Activated naive CD8-positive, alpha-beta T cell (primary cell): ENCODE measurements around the gene MIEF2.

Experiments used
- H3K27ac Mint-ChIP-seq: one replicate; pipeline ENCODE4 v1.8.0; 2021; ENCODE audit warnings: mixed read lengths
- H3K27me3 Mint-ChIP-seq: one replicate; pipeline ENCODE4 v1.8.0; 2021; ENCODE audit warnings: mixed read lengths
- H3K36me3 Mint-ChIP-seq: one replicate; pipeline ENCODE4 v1.8.0; 2021; ENCODE audit warnings: mixed read lengths
- H3K4me1 Mint-ChIP-seq: one replicate; pipeline ENCODE4 v1.8.0; 2021; ENCODE audit warnings: low read depth, mixed read lengths
- H3K4me3 Mint-ChIP-seq: one replicate; pipeline ENCODE4 v1.8.0; 2021; ENCODE audit warnings: mild to moderate bottlenecking, mixed read lengths
- H3K9me3 Mint-ChIP-seq: one replicate; pipeline ENCODE4 v1.8.0; 2021; ENCODE audit warnings: low read depth, mixed read lengths

Gene MIEF2

DNA sequence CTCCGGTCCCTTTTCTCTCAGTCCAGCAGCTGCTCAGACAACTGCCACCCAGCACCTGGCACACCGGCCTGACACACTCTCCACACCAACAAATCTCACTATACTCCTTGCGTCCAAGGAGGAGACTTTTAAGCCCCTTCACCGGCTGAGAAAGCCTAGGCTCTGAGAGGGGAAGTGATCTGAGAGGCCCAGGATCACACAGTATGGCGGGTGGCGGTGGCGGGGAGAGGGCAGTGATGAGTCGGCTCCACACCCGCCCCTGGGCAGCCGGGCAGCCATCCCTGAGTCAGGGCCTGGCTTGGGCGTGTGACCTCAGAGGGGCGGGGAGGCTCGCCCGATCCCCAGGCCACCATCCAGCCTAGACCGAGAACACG is 2.5 kb upstream of the MIEF2 start:
- Mint-ChIP-seq H3K36me3 (no peaks in the 10 kb centered on the region), H3K27me3 (no peaks in the 10 kb centered on the region), H3K9me3 (no peaks in the 10 kb centered on the region), H3K4me3 (peak overlapping the region; percentile 98), H3K27ac (peak overlapping the region; percentile 93), H3K4me1 (peaks cover 38% of the 10 kb centered on the region)

DNA sequence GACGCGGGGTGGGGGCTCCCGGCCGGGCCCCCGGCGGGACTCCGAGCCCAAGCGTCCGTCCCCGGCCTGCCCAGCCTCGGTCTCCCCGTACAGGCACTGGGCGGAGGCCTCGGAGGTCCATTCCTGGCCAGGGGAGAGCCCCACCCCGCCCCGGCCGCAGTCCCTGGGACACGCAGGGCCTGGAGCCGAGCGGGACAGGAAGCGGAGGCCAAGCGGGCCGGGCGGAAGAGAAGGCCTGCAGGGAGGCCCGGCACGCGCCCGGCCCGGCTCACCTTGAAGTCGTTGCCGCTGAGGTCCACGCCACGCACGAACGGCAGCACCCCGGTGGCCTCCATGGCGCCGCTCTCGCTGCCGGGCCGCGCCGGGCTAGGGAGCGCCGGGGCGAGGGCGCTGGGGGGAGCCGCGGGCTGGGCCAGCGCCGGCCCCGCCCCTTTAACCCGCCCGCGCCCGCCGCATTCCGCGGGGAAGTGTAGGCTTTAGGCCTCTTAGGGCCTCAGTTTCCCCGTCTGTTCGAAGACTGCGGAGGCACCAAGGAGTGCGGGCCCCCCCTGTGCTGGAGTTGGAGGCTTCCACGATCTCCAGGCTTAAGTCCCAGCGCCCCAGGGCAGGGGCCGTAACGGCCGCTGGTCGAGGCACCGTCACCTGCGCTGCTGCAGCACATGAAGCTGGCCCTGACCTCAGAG is 2.0 kb upstream of the MIEF2 start, which contains the start of gene FLII:
Gene FLII, minus strand, starts transcription at position 383 of the 683 bp plus-strand sequence. Its CDS starts 48 bp downstream, at position 335.
- Mint-ChIP-seq H3K27me3 (no peaks in the 10 kb centered on the region), H3K4me3 (peak within 1 kb of the TSS; percentile 98), H3K9me3 (no peaks in the 10 kb centered on the region), H3K27ac (peak within 1 kb of the TSS; percentile 93), H3K4me1 (peaks cover 41% of the 10 kb centered on the region), H3K36me3 (no peaks in the 10 kb centered on the region)

DNA sequence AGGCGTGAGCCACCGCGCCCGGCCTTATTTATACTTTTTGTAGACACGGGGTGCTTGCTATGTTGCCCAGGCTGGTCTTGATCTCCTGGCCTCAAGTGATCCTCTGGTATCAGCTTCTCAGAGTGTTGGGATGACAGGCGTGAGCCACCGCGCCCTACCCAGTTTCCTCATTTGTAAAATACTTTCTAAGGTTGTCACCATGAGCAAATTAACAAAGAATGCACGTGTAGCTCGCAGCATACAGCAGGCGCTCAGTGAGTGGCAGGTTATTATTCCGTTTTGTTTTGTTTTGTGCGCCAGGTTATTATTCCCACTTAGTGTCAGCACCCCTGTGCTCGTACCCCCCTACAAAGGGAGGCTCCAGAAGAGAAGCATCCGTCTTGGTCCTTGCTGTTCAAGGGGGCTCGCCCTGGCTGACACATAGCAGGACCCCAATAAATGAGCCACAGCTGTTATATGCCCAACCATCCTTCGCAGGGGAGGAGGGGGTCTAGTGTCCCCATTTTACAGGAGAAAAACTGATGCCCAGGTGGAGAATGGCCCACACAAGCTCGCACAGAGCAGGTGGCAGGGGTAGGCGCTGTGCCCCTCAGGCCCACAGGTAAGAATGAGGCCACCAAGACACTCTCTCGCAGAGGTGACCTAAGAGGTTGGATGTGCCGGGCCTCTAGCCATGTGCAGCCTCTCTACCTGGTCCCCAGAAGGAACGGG is 686 bp upstream of the MIEF2 start:
- peak overlapping the region; percentile 79 for H3K4me3 Mint-ChIP-seq
- H3K27ac Mint-ChIP-seq: peak overlapping the region; percentile 73
- H3K36me3 Mint-ChIP-seq: no peaks in the 10 kb centered on the region
- peaks cover 41% of the 10 kb centered on the region for H3K4me1 Mint-ChIP-seq
- H3K27me3 Mint-ChIP-seq: no peaks in the 10 kb centered on the region
- H3K9me3 Mint-ChIP-seq: no peaks in the 10 kb centered on the region

GRCh38 chr17:18261146-18261515 is 669 bp downstream of the MIEF2 start:
- H3K27ac Mint-ChIP-seq: peak overlapping the region; percentile 61
- H3K9me3 Mint-ChIP-seq: no peaks in the 10 kb centered on the region
- H3K36me3 Mint-ChIP-seq: no peaks in the 10 kb centered on the region
- H3K4me3 Mint-ChIP-seq: peak overlapping the region; percentile 79
- peaks cover 35% of the 10 kb centered on the region for H3K4me1 Mint-ChIP-seq
- H3K27me3 Mint-ChIP-seq: no peaks in the 10 kb centered on the region

GRCh38 chr17:18261659-18262058 is 1.2 kb downstream of the MIEF2 start:
- no peaks in the 10 kb centered on the region for H3K9me3 Mint-ChIP-seq
- H3K27ac Mint-ChIP-seq: peak overlapping the region; percentile 61
- peak overlapping the region; percentile 79 for H3K4me3 Mint-ChIP-seq
- no peaks in the 10 kb centered on the region for H3K36me3 Mint-ChIP-seq
- H3K4me1 Mint-ChIP-seq: peaks cover 31% of the 10 kb centered on the region
- H3K27me3 Mint-ChIP-seq: no peaks in the 10 kb centered on the region

DNA sequence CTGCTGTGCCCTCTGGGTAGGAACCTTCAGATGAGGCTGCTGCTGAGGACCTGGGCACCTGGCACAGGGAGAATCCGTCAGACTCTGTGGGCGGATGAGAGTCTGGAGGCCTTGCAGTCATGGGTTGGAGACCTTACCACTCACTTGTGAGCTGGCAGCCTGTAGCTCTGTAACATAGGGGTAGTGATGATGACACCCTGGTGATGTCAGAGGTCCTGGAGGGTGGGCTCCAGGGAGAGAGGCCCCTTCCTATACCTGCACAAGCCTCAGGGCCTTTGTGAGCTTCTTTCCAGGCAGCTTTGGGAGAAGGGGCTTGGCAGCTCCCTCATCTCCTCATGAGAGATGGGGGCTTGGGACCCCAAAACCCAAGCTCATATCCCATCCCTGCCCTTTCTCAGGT is 1.6 kb downstream of the MIEF2 start:
- peak overlapping the region; percentile 79 for H3K4me3 Mint-ChIP-seq
- H3K4me1 Mint-ChIP-seq: peaks cover 27% of the 10 kb centered on the region
- no peaks in the 10 kb centered on the region for H3K9me3 Mint-ChIP-seq
- no peaks in the 10 kb centered on the region for H3K36me3 Mint-ChIP-seq
- no peak overlapping the region for H3K27ac Mint-ChIP-seq
- no peaks in the 10 kb centered on the region for H3K27me3 Mint-ChIP-seq

- Mint-ChIP-seq H3K4me3 (no peak overlapping the region), H3K27me3 (no peaks in the 10 kb centered on the region), H3K4me1 (peaks cover 23% of the 10 kb centered on the region), H3K9me3 (no peaks in the 10 kb centered on the region), H3K27ac (no peak overlapping the region), H3K36me3 (no peaks in the 10 kb centered on the region)
Observed at GRCh38 chr17:18262641-18263040, 2.2 kb downstream of the MIEF2 start.

DNA sequence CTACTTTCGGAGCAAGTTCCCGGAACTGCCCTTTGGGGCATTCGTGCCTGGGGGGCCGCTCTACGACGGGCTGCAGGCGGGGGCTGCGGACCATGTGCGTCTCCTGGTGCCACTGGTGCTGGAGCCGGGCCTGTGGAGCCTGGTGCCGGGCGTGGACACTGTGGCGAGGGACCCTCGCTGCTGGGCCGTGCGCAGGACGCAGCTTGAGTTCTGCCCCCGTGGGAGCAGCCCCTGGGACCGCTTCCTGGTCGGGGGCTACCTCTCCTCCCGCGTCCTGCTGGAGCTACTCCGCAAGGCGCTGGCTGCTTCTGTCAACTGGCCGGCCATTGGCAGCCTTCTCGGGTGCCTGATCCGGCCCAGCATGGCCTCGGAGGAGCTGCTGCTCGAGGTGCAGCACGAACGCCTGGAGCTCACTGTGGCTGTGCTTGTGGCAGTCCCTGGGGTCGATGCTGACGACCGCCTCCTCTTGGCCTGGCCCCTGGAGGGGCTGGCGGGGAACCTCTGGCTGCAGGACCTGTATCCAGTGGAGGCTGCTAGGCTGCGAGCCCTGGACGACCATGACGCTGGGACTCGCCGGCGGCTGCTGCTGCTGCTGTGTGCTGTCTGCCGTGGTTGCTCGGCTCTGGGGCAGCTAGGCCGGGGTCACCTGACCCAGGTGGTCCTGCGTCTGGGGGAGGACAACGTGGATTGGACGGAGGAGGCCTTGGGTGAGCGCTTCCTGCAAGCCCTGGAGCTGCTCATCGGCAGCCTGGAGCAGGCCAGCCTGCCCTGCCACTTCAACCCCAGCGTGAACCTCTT is 3.6 kb downstream of the MIEF2 start:
- H3K27ac Mint-ChIP-seq: no peak overlapping the region
- no peaks in the 10 kb centered on the region for H3K36me3 Mint-ChIP-seq

DNA sequence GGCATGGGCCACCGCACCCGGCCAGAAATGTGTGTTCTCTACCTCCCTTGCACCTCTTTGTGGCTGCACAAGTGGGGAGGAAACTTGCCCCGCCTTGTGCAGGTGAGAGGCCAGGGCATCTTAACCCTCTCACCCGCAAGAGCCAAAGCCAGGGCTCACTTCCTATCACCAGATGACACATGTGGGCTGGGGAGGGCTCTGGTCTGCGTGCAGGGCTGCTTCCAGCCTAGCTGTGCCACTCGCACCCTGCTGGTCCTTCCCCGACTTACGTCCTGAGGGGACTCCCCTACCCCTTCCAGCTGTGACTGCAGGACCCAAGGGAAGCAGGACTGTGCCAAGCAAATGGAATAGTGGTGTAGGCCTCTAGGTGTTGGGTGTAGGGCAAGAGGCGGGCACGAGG is 6.9 kb downstream of the MIEF2 start:
- no peaks in the 10 kb centered on the region for H3K36me3 Mint-ChIP-seq
- H3K4me3 Mint-ChIP-seq: no peak overlapping the region
- H3K4me1 Mint-ChIP-seq: peaks cover 5% of the 10 kb centered on the region
- H3K27ac Mint-ChIP-seq: no peak overlapping the region
- H3K9me3 Mint-ChIP-seq: no peaks in the 10 kb centered on the region
- H3K27me3 Mint-ChIP-seq: no peaks in the 10 kb centered on the region

More for the DNA sequence above, 3.6 kb downstream of the MIEF2 start:
- Mint-ChIP-seq H3K9me3 (no peaks in the 10 kb centered on the region), H3K27me3 (no peaks in the 10 kb centered on the region), H3K4me3 (no peak overlapping the region), H3K4me1 (peaks cover 20% of the 10 kb centered on the region)

DNA sequence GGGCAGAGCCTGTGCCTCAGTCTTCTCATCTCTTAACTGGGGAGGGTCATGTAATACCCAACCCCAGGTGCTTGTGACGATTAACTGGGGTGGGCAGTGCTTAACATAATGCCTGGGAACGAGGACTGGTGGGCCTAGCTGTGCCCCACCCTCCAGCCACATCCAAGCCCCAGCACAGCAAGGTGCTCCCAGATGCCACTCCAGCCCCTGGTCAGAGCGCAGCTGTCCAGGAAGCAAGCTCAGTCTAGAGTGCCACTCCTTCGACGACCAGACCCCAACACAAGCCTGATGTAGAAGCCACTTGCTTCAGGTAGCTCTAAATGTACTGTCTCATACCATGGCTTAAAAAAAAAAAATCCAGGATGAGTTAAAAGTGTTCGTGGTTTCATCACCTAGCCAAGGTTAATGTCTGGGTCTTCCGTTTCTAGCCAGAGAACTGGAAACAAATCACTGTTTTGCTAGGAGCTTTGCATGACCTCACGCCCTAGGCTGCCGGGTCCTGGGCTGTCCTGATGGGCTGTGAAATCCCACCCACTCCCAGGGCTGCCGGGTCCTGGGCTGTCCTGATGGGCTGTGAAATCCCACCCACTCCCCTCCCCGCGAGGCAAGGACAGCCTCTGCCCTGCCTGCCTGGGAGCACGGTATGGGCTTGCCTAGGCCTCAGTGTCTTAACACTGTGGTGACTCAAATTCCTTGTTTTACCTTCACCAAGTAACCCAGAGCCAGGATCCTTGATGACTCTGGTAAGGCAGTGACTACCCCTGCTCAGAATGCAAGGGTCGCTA is 7.7 kb downstream of the MIEF2 start:
- H3K27me3 Mint-ChIP-seq: no peaks in the 10 kb centered on the region
- H3K27ac Mint-ChIP-seq: no peak overlapping the region
- peaks cover 2% of the 10 kb centered on the region for H3K4me1 Mint-ChIP-seq
- no peaks in the 10 kb centered on the region for H3K9me3 Mint-ChIP-seq
- no peaks in the 10 kb centered on the region for H3K36me3 Mint-ChIP-seq
- no peak overlapping the region for H3K4me3 Mint-ChIP-seq

DNA sequence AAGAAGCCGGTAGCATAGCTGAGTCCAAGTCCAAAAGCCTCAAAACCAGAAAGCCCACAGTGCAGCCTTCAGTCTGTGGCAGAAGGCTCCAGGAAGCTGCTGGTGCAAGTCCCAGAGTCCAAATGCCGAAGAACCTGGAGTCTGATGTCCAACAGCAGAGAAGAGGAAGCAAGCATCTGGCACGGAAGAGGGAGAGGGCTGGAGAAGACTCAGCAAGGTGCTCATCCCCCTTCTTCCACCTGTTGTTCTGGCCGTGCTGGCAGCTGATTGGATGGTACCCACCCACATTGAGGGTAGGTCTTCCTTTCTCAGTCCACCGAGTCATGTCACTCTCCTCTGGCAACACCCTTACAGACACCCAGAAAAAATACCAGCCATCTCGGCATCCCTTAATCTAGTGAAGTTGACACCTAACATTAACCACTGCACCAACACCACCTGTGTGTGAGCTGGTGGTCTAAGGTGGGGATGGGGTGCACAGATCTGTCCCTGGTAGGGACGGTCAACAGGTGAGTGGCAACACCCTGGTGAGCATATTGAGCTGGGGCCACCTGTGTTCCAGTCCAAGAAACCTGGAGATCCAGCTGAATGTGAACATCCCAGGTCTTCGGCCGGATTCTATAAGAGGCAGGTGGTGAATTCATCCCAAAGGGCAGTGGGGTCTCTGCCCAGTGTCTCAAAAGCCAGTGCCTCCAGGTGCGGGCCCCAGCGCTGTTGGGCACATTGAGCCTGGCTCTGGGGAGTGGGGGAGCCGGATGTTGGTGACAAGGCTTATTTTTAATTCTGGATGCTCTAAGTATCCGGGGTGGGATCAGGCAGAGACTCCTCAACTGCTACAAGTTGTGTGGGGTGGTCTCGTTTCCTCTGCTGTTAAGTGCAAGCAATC is 9.8 kb downstream of the MIEF2 start:
- H3K27ac Mint-ChIP-seq: no peak overlapping the region

DNA sequence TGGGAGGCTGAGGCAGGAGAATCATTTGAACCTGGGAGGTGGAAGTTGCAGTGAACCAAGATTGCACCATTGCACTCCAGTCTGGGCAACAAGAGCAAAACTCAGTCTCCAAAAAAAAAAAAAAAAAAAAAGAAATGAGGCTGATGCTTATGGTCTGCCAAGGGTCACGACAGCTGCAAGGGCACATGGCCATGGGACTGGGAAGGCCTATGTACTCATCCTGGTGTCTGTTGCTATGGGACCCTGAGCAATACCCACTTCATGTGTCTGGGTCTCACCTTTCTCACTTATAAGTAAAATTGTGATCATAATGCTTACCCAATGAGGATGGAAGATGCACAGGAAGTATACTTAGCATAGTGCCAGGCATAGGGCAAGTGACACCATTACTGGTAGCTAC is 16.6 kb downstream of the MIEF2 start:
- H3K27me3 Mint-ChIP-seq: no peaks in the 10 kb centered on the region

More for the DNA sequence above, 9.8 kb downstream of the MIEF2 start:
- Mint-ChIP-seq H3K4me3 (no peak overlapping the region), H3K9me3 (no peaks in the 10 kb centered on the region), H3K4me1 (no peaks in the 10 kb centered on the region), H3K27me3 (no peaks in the 10 kb centered on the region), H3K36me3 (no peaks in the 10 kb centered on the region)

DNA sequence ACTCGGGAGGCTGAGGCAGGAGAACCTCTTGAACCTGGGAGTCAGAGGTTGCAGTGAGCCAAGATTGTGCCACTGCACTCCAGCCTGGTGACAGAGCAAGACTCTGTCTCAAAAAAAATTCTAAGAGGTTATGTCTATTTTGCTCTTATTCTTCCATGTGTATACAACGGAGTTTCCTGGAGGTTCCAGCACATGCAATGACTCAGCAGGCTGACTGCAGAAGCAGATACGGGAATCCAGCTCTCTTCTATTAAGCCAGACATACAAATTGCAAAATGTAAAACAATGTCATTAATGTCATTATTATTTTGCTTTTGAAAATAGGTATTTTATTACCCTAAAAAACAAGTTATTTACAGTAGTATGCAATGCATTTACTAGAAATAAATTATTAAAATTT is 18.4 kb downstream of the MIEF2 start:
- peaks cover 3% of the 10 kb centered on the region for H3K36me3 Mint-ChIP-seq
- H3K27ac Mint-ChIP-seq: no peak overlapping the region
- H3K9me3 Mint-ChIP-seq: no peaks in the 10 kb centered on the region
- H3K4me3 Mint-ChIP-seq: no peak overlapping the region
- H3K27me3 Mint-ChIP-seq: no peaks in the 10 kb centered on the region
- H3K4me1 Mint-ChIP-seq: no peaks in the 10 kb centered on the region

More for the DNA sequence above, 16.6 kb downstream of the MIEF2 start:
- no peaks in the 10 kb centered on the region for H3K9me3 Mint-ChIP-seq
- no peaks in the 10 kb centered on the region for H3K36me3 Mint-ChIP-seq
- no peak overlapping the region for H3K4me3 Mint-ChIP-seq
- H3K4me1 Mint-ChIP-seq: no peaks in the 10 kb centered on the region
- H3K27ac Mint-ChIP-seq: no peak overlapping the region

DNA sequence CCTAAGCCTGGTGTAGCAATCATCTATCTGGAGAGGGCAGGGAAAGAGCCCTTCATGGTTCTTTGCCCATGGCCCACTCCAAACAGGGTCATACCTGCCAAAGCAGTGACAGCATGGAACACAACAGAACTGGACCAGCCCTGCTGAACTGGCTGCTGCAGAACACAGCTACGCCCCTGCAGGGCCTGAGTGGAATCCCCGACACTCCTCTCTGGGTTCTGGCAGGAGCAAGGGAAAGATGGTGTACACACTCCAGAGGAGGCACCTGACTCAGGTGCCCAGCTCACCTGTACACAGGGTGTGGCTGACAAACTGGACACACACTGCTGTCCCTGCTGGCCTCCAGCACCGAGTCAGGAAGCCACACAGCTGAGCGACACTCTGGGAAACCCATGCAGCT is 19.8 kb downstream of the MIEF2 start:
- Mint-ChIP-seq H3K9me3 (no peaks in the 10 kb centered on the region), H3K36me3 (peaks cover 3% of the 10 kb centered on the region), H3K4me3 (no peak overlapping the region), H3K27me3 (no peaks in the 10 kb centered on the region), H3K27ac (no peak overlapping the region), H3K4me1 (no peaks in the 10 kb centered on the region)
